ENCODE measurements around the gene SRGAP1.
A peak's percentile ranks its signal among the peaks of the same experiment; 100 is the strongest.
"Not testable (repeated sequence)": the region's sequence is repeated elsewhere in the genome, so short reads cannot be mapped to it uniquely, and the experiment has no call there.

Gene SRGAP1

GRCh38 chr12:64010069-64010686 lies 165.7 kb downstream of the SRGAP1 start:
- peak; percentile 19 to 43 (median 22) for DNase-seq

DNA sequence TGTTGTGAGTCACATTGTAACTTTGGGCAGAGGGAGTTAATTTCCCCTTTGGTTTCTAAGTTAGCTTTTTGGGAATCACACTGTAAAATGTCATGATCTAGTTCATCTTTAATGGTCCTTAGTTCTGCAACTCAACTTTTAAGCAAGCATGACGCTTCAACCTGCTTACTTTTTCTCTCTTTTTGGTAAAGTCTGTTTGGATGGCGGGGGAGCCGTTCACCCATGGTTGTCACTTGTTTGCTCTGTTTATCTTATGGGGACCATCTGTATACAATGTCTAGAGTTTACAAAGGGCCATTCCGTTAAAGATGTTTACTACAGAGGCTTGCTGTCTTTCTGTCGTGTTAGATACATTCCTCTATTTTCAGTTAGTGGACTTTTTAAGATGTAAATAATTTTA lies 172.0 kb downstream of the SRGAP1 start:
- DNase-seq: no peak

GRCh38 chr12:64018116-64018515 lies 173.6 kb downstream of the SRGAP1 start:
- DNase-seq: not testable (repeated sequence)

GRCh38 chr12:64018524-64018923 lies 174.0 kb downstream of the SRGAP1 start:
- DNase-seq: no peak

DNA sequence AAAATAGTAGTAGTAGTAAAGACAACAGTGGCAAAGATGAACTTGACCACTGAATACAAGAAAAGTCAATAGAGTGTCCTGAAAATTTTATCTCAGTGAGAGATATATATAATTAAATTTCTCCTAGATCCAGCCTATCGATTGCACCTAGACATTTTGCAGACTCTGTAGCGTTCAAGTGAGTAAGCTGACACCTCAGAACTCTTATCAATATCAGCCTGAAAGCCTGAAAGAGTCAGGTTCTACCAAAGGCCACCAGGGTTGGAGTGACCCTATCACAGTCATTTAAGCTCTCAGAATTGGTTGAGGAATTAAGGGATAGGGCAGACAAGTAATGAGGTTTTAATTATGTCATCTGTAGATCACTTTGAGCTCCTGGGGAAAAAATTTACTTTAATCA lies 174.6 kb downstream of the SRGAP1 start:
- DNase-seq: no peak

- no peak for DNase-seq
Observed at GRCh38 chr12:64019654-64020053, 175.2 kb downstream of the SRGAP1 start.

DNA sequence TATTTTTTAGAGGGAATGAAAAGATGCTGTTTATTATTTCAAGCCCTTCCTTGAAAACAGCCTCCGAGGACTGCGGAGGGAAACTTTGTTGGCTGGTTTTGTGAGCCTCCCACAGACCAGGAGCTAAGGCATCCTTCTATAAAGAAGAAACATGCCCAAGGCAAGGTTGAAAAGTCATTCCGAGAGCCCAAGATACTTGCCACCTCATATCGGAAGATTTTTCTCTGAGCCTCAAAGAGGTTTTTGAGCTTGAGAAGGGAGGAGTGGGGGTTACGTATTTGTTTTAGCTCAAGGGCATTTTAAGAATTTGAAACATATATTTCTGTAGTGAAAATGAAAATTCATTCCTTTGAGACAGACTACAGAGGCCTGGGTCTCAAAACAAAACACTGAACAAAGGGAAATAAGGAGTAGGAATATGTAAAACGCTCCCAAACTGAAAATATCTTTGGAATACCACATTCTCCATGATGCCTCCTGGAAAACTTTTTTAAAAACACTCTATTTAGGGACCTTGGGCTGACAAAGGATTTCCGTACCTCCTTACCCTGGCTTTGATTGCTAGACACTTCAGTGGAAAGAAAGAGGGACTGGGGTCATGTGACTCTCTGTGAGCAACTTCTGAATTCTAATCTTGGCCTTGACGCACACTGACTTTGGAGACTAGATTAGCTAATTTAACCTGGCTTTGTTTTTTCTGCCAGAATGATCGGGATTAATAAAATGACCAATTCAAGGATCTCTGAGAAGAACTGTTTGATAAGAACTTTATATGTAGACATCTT lies 180.9 kb downstream of the SRGAP1 start:
- DNase-seq: no peak

GRCh38 chr12:64027311-64027710 lies 182.8 kb downstream of the SRGAP1 start:
- DNase-seq: no peak

DNA sequence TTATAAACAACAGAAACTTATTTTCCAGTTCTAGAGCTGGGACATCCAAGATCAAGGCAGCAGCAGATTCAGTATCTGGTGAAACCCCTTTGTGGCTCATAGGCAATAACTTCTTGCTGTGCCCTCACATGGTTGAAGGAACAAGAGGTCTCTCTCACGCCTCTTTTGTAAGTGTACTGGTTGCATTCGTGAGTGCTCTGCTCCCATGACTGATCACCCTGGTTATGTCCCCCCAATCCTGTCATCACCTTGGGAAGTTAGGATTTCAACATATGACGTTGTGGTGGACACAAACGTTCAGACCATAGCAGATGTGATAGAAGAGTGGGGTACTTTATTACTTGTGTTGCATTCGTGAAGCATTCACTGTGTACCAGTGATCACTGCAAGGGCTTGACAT lies 184.0 kb downstream of the SRGAP1 start:
- no peak for DNase-seq

DNA sequence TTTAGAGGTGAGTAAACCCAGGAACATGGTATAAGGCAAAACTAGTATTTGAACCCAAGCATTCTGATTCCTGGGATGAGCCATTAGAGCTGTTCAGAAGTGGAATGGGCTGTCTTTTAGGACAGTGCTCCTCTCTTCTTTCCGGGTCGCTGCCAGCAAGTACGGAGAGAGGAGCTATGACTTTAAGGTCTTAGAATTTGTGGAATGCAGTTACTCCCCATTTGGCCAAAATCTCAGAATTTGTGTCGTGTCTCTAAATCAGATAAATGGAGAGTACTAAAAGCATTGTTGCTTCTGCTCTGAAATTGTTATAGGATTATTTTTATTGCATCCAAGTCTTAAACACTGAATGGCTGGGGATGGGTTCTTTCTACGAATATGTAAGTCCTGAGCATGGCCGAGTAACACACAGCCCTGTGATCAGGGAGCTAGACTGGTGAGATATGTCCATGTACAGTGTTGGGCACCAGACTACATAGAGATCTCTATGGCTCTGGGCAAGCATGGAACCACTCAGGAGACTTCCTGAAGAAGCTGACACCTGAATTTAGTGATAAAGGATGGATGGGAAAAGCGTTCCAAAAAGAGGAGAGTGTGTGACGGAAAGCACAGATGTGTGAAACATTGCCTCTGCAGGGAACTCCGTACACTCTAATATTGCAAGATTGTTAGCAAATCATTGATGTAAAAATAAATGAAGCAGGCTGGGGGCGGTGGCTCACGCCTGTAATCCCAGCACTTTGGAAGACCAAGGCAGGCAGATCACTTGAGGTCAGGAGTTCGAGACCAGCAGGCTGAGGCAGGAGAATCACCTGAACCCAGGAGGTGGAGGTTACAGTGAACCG lies 184.7 kb downstream of the SRGAP1 start:
- no peak for DNase-seq

GRCh38 chr12:64030155-64030554 lies 185.7 kb downstream of the SRGAP1 start:
- DNase-seq: no peak

GRCh38 chr12:64034056-64034455 lies 189.6 kb downstream of the SRGAP1 start:
- not testable (repeated sequence) for DNase-seq

- peak; percentile 23 to 43 (median 35) for DNase-seq
Observed at GRCh38 chr12:64034901-64035576, 190.5 kb downstream of the SRGAP1 start.

DNA sequence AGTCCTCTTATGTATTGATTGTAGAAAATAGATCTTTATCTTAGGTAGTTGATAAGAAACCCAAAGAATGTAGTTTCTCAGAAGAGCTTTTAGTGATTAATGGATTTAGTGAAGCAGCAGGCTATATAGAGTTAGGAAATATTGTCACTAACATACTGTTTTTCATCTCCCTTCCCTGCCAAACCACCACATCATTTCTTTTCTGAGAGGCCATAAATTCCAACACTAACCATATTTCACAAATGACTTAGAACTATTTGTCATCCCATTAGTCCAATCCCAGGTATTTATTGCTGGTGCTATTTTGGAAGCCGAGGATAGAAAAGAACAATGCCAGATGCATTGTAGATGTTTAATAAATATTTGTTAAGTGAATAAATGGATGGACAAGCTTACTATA lies 191.9 kb downstream of the SRGAP1 start:
- no peak for DNase-seq

- peak in 1 of 3 donors; percentile 12 for DNase-seq
Observed at GRCh38 chr12:64039281-64039871, 194.9 kb downstream of the SRGAP1 start.

GRCh38 chr12:64042911-64043310 lies 198.4 kb downstream of the SRGAP1 start:
- DNase-seq: no peak

GRCh38 chr12:64044191-64044590 lies 199.7 kb downstream of the SRGAP1 start:
- no peak for DNase-seq

DNA sequence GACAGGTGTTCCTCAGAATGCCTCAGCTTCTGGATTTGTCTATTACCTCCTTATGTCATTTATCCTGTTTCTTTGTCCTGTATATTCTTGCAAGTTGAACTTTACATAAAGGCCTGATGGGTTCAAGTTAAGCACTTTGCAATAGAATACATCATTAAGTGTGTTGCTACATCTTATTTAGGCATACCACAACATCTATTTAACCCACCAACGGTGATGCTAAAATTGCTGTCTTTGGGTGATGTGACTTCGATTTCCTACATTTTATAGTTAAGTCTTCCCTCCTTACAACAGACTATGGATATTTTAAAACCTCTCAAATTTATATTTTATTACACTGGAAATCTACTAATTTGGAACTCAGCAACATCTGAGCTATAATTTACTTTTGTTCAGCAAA lies 206.6 kb downstream of the SRGAP1 start:
- no peak for DNase-seq

DNA sequence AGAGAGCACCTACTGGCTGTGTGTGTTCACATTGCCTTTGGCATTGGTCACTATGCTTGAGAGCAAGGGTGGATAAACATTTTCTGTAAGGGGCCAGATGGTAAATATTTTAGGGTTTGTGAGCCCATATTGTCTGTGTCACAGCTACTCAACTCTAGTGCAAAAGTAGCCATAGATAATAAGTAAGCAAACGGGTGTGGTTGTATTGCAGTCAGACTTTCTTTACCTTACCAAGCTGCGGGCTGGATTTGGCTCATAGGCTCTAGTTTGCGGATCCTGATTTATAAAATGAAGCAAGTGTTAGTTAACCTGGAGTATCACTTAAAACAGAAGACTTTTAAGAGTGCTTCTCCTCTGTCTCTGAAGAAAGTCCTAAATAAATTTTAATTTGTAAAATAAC lies 208.6 kb downstream of the SRGAP1 start:
- DNase-seq: no peak

DNA sequence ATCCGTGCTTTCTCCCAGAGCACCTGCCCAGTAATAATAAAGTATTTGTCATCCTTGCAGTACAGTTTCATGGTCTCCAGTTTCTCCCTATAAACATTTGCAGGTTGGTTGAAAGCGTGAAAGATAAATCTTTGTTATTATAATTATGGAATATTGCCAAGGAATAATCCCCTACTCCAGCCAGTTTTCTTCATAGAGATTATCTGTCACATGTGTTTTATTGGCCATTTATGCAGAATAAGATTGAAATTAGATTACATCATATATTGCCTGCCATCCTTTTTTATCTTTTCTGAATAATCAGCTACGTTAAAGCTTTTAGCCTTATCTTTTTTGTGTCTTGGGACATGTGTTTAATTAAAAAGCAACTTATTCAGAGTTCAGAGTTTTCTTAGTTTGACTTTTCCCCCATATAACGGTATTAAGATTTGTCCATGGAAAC lies 209.6 kb downstream of the SRGAP1 start:
- no peak for DNase-seq

DNA sequence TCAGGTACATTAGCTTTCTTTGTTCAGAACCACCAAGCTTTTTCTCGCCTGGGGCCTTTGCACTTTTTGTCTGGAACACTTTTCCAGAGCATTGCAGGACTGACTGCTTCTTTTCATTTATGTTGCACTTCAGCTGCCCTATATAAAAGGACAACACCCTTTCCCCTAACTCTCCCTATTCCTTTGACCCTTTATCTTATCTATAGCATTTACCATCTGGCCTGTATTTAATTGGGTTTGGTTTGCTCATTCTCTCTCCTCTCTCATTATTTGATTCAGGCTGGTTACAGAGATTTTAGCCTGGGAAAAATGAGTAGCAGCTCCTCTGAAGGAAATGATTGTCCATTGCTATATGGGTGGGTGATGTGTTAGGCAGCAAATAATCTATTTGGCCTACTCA lies 212.2 kb downstream of the SRGAP1 start:
- no peak for DNase-seq

DNA sequence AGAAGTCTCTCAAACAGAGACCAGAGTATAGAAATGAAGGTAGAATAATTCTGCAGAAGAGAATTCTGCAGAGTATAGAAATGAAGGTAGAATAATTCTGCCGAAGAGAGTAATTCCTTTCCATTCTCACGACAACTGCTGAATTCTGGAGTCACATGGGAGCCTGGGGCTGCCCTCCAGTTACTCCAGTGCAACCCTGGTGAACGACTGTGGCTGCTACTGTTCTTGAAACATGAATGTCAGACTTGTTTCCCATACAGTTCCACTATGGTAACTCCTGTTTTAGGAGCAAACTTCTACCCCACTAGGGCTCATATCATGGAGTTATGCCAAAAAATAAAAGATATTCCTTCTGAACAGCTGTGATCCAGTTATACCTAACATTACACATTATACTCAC lies 213.2 kb downstream of the SRGAP1 start:
- DNase-seq: no peak

Data from suppressor macrophage treated with lipopolysaccharide for 1 hour (primary cell).